ENCODE results near the gene ABTB2. TPM values are rescaled to one million over a fixed set of nuclear protein-coding genes. Genes with fewer than 3 reads are reported as not detected.

ABTB2 gene
- total and polyA plus RNA-seq, 2 of the 8 experiments (the other 6 are each of a cell fraction or from before 2014, with no cell fraction given) = 7.7 to 10.2 TPM

- Histone ChIP-seq H3K23ac (ENCODE audit: insufficient read length) (no peak overlapping the region), H3K9me3 (ENCODE audit: insufficient read depth in 2 of 2, low read depth in 1 of 2, low read length in 1 of 2) (no peaks in the 10 kb centered on the region), H3K18ac (ENCODE audit: extremely low read depth, low read length) (no peak overlapping the region), H3K4me2 (ENCODE audit: insufficient read depth in 1 of 2, low read depth in 2 of 2, low read length in 2 of 2) (no peak overlapping the region), H3K27me3 (replicated peaks in 1 of 4; ENCODE audit: control insufficient read depth in 3 of 4, extremely low read depth in 1 of 4, insufficient read depth in 3 of 4, low read length in 3 of 4) (no peaks in the 10 kb centered on the region), H4K5ac (ENCODE audit: insufficient read length, low read depth, low read length) (no peak overlapping the region), H4K8ac (ENCODE audit: extremely low read depth, insufficient read depth, low read length) (no peak overlapping the region; the same call in 1 of the 2 replicates), H4K91ac (replicated peaks; ENCODE audit: insufficient read length, low read length) (no peak overlapping the region), H2BK12ac (ENCODE audit: low read depth, low read length) (no peak overlapping the region), H2AK5ac (ENCODE audit: low read depth, low read length) (no peak overlapping the region), H2BK15ac (ENCODE audit: low read length) (no peak overlapping the region), H3K9ac (replicated peaks in 1 of 4; ENCODE audit: extremely low read depth in 1 of 4, low read depth in 3 of 4, low read length in 3 of 4) (0 out of 7 replicates have a peak overlapping the region, but pooled peaks of 1 of the 4 experiments have one; percentile 4), H2AFZ (ENCODE audit: low read length) (no peak overlapping the region), H3K79me2 (ENCODE audit: control insufficient read depth in 1 of 2, insufficient read depth in 2 of 2, low read length in 2 of 2) (no peaks in the 10 kb centered on the region), H2BK120ac (replicated peaks; ENCODE audit: low read depth, low read length) (no peak overlapping the region), H4K20me1 (replicated peaks in 1 of 2; ENCODE audit: control insufficient read depth in 1 of 2, insufficient read depth in 2 of 2, low read length in 2 of 2) (no peaks in the 10 kb centered on the region), H3K4me1 (replicated peaks in 1 of 4; ENCODE audit: control insufficient read depth in 3 of 4, insufficient read depth in 4 of 4, low read length in 3 of 4) (peaks cover 0 to 2% (median under 1%) of the 10 kb centered on the region in 4 experiments; a peak in 3 of 7 replicates), H3K4ac (replicated peaks; ENCODE audit: insufficient read length, low read depth, low read length) (no peak overlapping the region), H3K79me1 (ENCODE audit: low read depth, low read length) (no peaks in the 10 kb centered on the region), H3K27ac (ENCODE audit: low read depth, low read length) (no peak overlapping the region), H3K14ac (ENCODE audit: insufficient read length) (no peak overlapping the region), H3K4me3 (ENCODE audit: extremely low read depth in 1 of 4, insufficient read depth in 2 of 4, low read depth in 3 of 4, low read length in 4 of 4) (no peak overlapping the region), H3K36me3 (ENCODE audit: control insufficient read depth in 2 of 4, insufficient read depth in 4 of 4, low read length in 3 of 4) (no peaks in the 10 kb centered on the region; a peak in 2 of 8 replicates), H2BK5ac (ENCODE audit: low read depth, low read length) (no peak overlapping the region), H3K56ac (replicated peaks; ENCODE audit: insufficient read length, low read depth, low read length) (no peak overlapping the region), H2BK20ac (ENCODE audit: low read length) (no peak overlapping the region), H3K23me2 (ENCODE audit: low read depth, low read length) (no peaks in the 10 kb centered on the region)
- POLR2A ChIA-PET (ENCODE audit: partially characterized antibody) = no interaction called here
- WGBS, 2 experiments (ENCODE audit: extremely low coverage in 1 of 2, insufficient coverage in 1 of 2, insufficient read length in 1 of 2, insufficient replicate concordance in 2 of 2, low coverage in 1 of 2, low lambda C conversion rate in 2 of 2, missing lambda C conversion rate in 1 of 2) = 83% methylated on average over 6 of the region's 6 CpGs; no CpG with 5 or more reads in 1 of the 2 experiments
- FAIRE-seq (no peak), DNase-seq (ENCODE audit: low read depth in 1 of 2, low spot score in 2 of 2) (no peak)
- CTCF ChIA-PET (ENCODE audit: partially characterized antibody) = interaction anchor here (0.8 to 2.2 kb wide), 9 partner anchors 8 to 183 kb away, joined by 3 to 9 read pairs (median 4); partner anchors contain the start of gene ABTB2
- no peak for TF ChIP-seq BCL11A (IDR thresholded peaks at IDR 0.05; ENCODE audit: low read depth in 2 of 2, low read length in 2 of 2)
- TF ChIP-seq KDM1A (IDR thresholded peaks at IDR 0.05; ENCODE audit: borderline replicate concordance, low read length) = no peak
- no peak for TF ChIP-seq YY1 (IDR thresholded peaks at IDR 0.05; ENCODE audit: low read depth, low read length)
- TF ChIP-seq ATF2 (IDR thresholded peaks at IDR 0.05; ENCODE audit: low read length) = no peak
- no peak for TF ChIP-seq CHD2 (IDR thresholded peaks at IDR 0.05; ENCODE audit: low read length)
- TF ChIP-seq CHD1 (IDR thresholded peaks at IDR 0.05; ENCODE audit: low read depth, low read length) = no peak
- TF ChIP-seq JUN (IDR thresholded peaks at IDR 0.05; ENCODE audit: low read depth, low read length) = no peak
- TF ChIP-seq KDM4A (IDR thresholded peaks at IDR 0.05; ENCODE audit: low read depth, low read length, severe bottlenecking) = no peak
- no peak for TF ChIP-seq EZH2 (IDR thresholded peaks at IDR 0.05; ENCODE audit: low read depth, low read length, severe bottlenecking)
- TF ChIP-seq RNF2 (IDR thresholded peaks at IDR 0.05; ENCODE audit: borderline replicate concordance, low read depth, low read length, missing control alignments, poor library complexity, severe bottlenecking) = no peak
These were observed 177.6 kb downstream of the ABTB2 start for GRCh38 chr11:34180040-34180813.
